WTC11 (cell line): ENCODE results near the gene COL19A1.

ENCODE experiments used
- CTCF ChIP-seq: fragments of 200-600 bp; IDR thresholded peaks from 2 replicates; pipeline ENCODE4 v1.8.0; 2022; ENCODE audit warnings: antibody characterized with exemption
- E2F1 ChIP-seq: sonication (generic); formaldehyde crosslinking; IDR thresholded peaks from 2 replicates; pipeline ENCODE4 v1.8.0; 2022; ENCODE audit warnings: mild to moderate bottlenecking, missing genetic modification reagents
- FOXJ3 ChIP-seq: sonication (generic); formaldehyde crosslinking; IDR thresholded peaks from 2 replicates; pipeline ENCODE4 v1.9.0; 2021; ENCODE audit warnings: missing genetic modification reagents, mild to moderate bottlenecking, borderline replicate concordance
- NFYB ChIP-seq: sonication (generic); formaldehyde crosslinking; conservative IDR thresholded peaks from 2 replicates; pipeline ENCODE4 v1.8.0; 2022; ENCODE audit warnings: low read depth, missing genetic modification reagents
- SMAD3 ChIP-seq: sonication (generic); formaldehyde crosslinking; IDR thresholded peaks from 2 replicates; pipeline ENCODE4 v1.8.0; 2022; ENCODE audit warnings: missing genetic modification reagents, mild to moderate bottlenecking, borderline replicate concordance
- SP1 ChIP-seq: sonication (generic); formaldehyde crosslinking; conservative IDR thresholded peaks from 2 replicates; pipeline ENCODE4 v1.8.1; 2022; ENCODE audit warnings: missing genetic modification reagents
- STAT6 ChIP-seq: sonication (generic); formaldehyde crosslinking; conservative IDR thresholded peaks from 2 replicates; pipeline ENCODE4 v1.8.1; 2023; ENCODE audit warnings: mild to moderate bottlenecking, low read depth, missing genetic modification reagents, moderate library complexity

- TF ChIP-seq CTCF: no peak
- no peak for TF ChIP-seq STAT6 (CRISPR knock-in tag)
- TF ChIP-seq E2F1 (CRISPR knock-in tag): no peak
- no peak for TF ChIP-seq SP1 (CRISPR knock-in tag)
- TF ChIP-seq SMAD3: no peak
- no peak for TF ChIP-seq FOXJ3 (CRISPR knock-in tag)
- no peak for TF ChIP-seq NFYB (CRISPR knock-in tag)
Measured at GRCh38 chr6:70188202-70188601, 321.8 kb downstream of the COL19A1 start.
